GM19351 (cell line): ENCODE results near the gene ZCCHC14.
"Not testable (repeated sequence)": the region's sequence is repeated elsewhere in the genome, so short reads cannot be mapped to it uniquely, and the experiment has no call there.

Source experiments
- ATAC-seq: cut with Tn5 transposase; IDR thresholded peaks from one replicate; pipeline ENCODE4 v1.9.1; 2021; ENCODE audit warnings: mild to moderate bottlenecking, moderate library complexity; ENCODE audit not compliant: unreplicated experiment

ZCCHC14 gene

GRCh38 chr16:87388818-87389134 lies 104.0 kb downstream of the ZCCHC14 start:
- ATAC-seq: no peak

GRCh38 chr16:87387942-87388817 lies 104.6 kb downstream of the ZCCHC14 start:
- ATAC-seq: peak; percentile 54

- not testable (repeated sequence) for ATAC-seq
These were observed 108.0 kb downstream of the ZCCHC14 start for GRCh38 chr16:87384875-87385167.

GRCh38 chr16:87384162-87384874 lies 108.5 kb downstream of the ZCCHC14 start:
- peak; percentile 31 for ATAC-seq

- peak; percentile 37 for ATAC-seq
These were observed 109.2 kb downstream of the ZCCHC14 start, which contains the start of gene FBXO31 for GRCh38 chr16:87383505-87384161. FBXO31 (minus strand) TSS chr16:87383776; CDS start chr16:87383744, 32 bp downstream.

GRCh38 chr16:87382023-87382785 lies 110.6 kb downstream of the ZCCHC14 start:
- no peak for ATAC-seq

- no peak for ATAC-seq
These were observed 111.9 kb downstream of the ZCCHC14 start for GRCh38 chr16:87380881-87381280.

- no peak for ATAC-seq
These were observed 112.4 kb downstream of the ZCCHC14 start for GRCh38 chr16:87380403-87380802.

- ATAC-seq: not testable (repeated sequence)
These were observed 113.5 kb downstream of the ZCCHC14 start for GRCh38 chr16:87379312-87379752.

- ATAC-seq: no peak
These were observed 116.2 kb downstream of the ZCCHC14 start for GRCh38 chr16:87376660-87377059.

GRCh38 chr16:87375426-87376135 lies 117.2 kb downstream of the ZCCHC14 start:
- ATAC-seq: no peak

- no peak for ATAC-seq
These were observed 118.5 kb downstream of the ZCCHC14 start for GRCh38 chr16:87374313-87374712.

GRCh38 chr16:87372305-87372704 lies 120.5 kb downstream of the ZCCHC14 start:
- no peak for ATAC-seq

- ATAC-seq: no peak
These were observed 121.5 kb downstream of the ZCCHC14 start for GRCh38 chr16:87371261-87371866.

GRCh38 chr16:87369796-87370719 lies 122.8 kb downstream of the ZCCHC14 start:
- no peak for ATAC-seq

GRCh38 chr16:87369117-87369765 lies 123.6 kb downstream of the ZCCHC14 start:
- ATAC-seq: no peak

- ATAC-seq: no peak
These were observed 124.6 kb downstream of the ZCCHC14 start for GRCh38 chr16:87368029-87368770.

- ATAC-seq: no peak
These were observed 125.3 kb downstream of the ZCCHC14 start for GRCh38 chr16:87367529-87367928.
